ENCODE data around the gene OR5H2.

Gene OR5H2

GRCh38 chr3:98331329-98331728 is 49.0 kb downstream of the OR5H2 start:
- DNase-seq (ENCODE audit: low read depth in 2 of 2), result no peak
